ENCODE results near the gene CARD11.
"Not testable (repeated sequence)": the region's sequence is repeated elsewhere in the genome, so short reads cannot be mapped to it uniquely, and the experiment has no call there.

CARD11 gene

GRCh38 chr7:2924866-2925840 lies 118.5 kb downstream of the CARD11 start:
- no peak for DNase-seq (ENCODE audit: low spot score)

- DNase-seq (ENCODE audit: low spot score): no peak
Observed at GRCh38 chr7:2923886-2924574, 119.6 kb downstream of the CARD11 start.

- no peak for DNase-seq (ENCODE audit: low spot score)
Observed at GRCh38 chr7:2923291-2923781, 120.3 kb downstream of the CARD11 start.

GRCh38 chr7:2922866-2923265 lies 120.8 kb downstream of the CARD11 start:
- no peak for DNase-seq (ENCODE audit: low spot score)

GRCh38 chr7:2922348-2922691 lies 121.3 kb downstream of the CARD11 start:
- DNase-seq (ENCODE audit: low spot score): no peak

- no peak for DNase-seq (ENCODE audit: low spot score)
Observed at GRCh38 chr7:2921653-2922347, 121.9 kb downstream of the CARD11 start.

- DNase-seq (ENCODE audit: low spot score): no peak
Observed at GRCh38 chr7:2920956-2921652, 122.6 kb downstream of the CARD11 start.

- DNase-seq (ENCODE audit: low spot score): not testable (repeated sequence)
Observed at GRCh38 chr7:2920480-2920879, 123.2 kb downstream of the CARD11 start.

- no peak for DNase-seq (ENCODE audit: low spot score)
Observed at GRCh38 chr7:2920041-2920440, 123.6 kb downstream of the CARD11 start.

- no peak for DNase-seq (ENCODE audit: low spot score)
Observed at GRCh38 chr7:2919256-2919655, 124.4 kb downstream of the CARD11 start.

GRCh38 chr7:2918406-2918805 lies 125.3 kb downstream of the CARD11 start:
- DNase-seq (ENCODE audit: low spot score): no peak

GRCh38 chr7:2915023-2915422 lies 128.6 kb downstream of the CARD11 start:
- DNase-seq (ENCODE audit: low spot score): no peak

- DNase-seq (ENCODE audit: low spot score): no peak
Observed at GRCh38 chr7:2913760-2914387, 129.8 kb downstream of the CARD11 start.

- DNase-seq (ENCODE audit: low spot score): no peak
Observed at GRCh38 chr7:2912684-2913439, 130.8 kb downstream of the CARD11 start.

GRCh38 chr7:2911466-2911865 lies 132.2 kb downstream of the CARD11 start:
- DNase-seq (ENCODE audit: low spot score): no peak

GRCh38 chr7:2909471-2910039 lies 134.1 kb downstream of the CARD11 start:
- no peak for DNase-seq (ENCODE audit: low spot score)

GRCh38 chr7:2909043-2909442 lies 134.6 kb downstream of the CARD11 start:
- no peak for DNase-seq (ENCODE audit: low spot score)

- no peak for DNase-seq (ENCODE audit: low spot score)
Observed at GRCh38 chr7:2908103-2908683, 135.5 kb downstream of the CARD11 start.

GRCh38 chr7:2906197-2906931 lies 137.3 kb downstream of the CARD11 start:
- no peak for DNase-seq (ENCODE audit: low spot score)
